Measurements from ENCODE around the gene GABRD.

The GABRD gene

DNA sequence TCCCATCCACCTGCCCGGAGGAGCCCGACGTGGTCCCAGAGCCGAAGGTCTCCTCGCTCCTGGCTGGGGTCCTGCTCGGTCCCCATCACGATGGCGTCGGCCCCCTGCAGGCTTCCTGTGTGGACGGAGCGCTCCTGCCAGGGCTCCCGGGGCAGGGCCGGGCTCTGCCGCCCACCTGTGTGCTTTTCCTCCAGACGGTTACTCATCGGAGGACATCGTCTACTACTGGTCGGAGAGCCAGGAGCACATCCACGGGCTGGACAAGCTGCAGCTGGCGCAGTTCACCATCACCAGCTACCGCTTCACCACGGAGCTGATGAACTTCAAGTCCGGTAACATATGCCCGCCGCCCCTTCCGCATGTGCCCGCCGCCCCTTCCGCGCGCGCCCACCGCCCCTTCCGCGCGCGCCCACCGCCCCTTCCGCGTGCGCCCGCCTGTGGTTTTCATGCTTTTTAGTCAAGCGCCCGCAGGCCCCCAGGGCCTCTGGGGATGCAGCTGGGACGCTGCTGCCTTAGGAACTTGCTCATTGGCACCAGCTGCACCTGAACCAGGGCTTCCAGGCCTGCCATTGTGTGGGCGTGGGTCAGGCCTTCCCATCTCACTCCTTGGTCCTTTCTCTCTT is 8.9 kb downstream of the GABRD start:
- Histone ChIP-seq H3K27me3 (replicated peaks; ENCODE audit: control insufficient read depth, insufficient read depth, low read length, poor library complexity, severe bottlenecking) (peaks cover 3% of the 10 kb centered on the region), H3K4me3 (ENCODE audit: insufficient read depth, low read depth, low read length, poor library complexity, severe bottlenecking) (no peak overlapping the region), H3K27ac (ENCODE audit: insufficient read depth, low read length, poor library complexity, severe bottlenecking) (no peak overlapping the region), H3K9me3 (ENCODE audit: control insufficient read depth, low read length) (no peaks in the 10 kb centered on the region), H3K36me3 (ENCODE audit: control insufficient read depth, insufficient read depth, low read length) (no peaks in the 10 kb centered on the region), H3K4me1 (ENCODE audit: control insufficient read depth, insufficient read depth, low read length, poor library complexity, severe bottlenecking) (peaks cover 3% of the 10 kb centered on the region)
- DNase-seq, result no peak

GRCh38 chr1:2028870-2029560 is 9.9 kb downstream of the GABRD start:
- Histone ChIP-seq H3K36me3 (ENCODE audit: control insufficient read depth, insufficient read depth, low read length) (no peaks in the 10 kb centered on the region), H3K4me3 (ENCODE audit: insufficient read depth, low read depth, low read length, poor library complexity, severe bottlenecking) (no peak overlapping the region), H3K9me3 (ENCODE audit: control insufficient read depth, low read length) (no peaks in the 10 kb centered on the region), H3K27ac (ENCODE audit: insufficient read depth, low read length, poor library complexity, severe bottlenecking) (no peak overlapping the region), H3K4me1 (ENCODE audit: control insufficient read depth, insufficient read depth, low read length, poor library complexity, severe bottlenecking) (peaks cover 3% of the 10 kb centered on the region), H3K27me3 (replicated peaks; ENCODE audit: control insufficient read depth, insufficient read depth, low read length, poor library complexity, severe bottlenecking) (peaks cover 3% of the 10 kb centered on the region)
- no peak for DNase-seq

- no peak overlapping the region for H3K4me3 ChIP-seq (ENCODE audit: insufficient read depth, low read depth, low read length, poor library complexity, severe bottlenecking)
- no peak for DNase-seq
- peaks cover 3% of the 10 kb centered on the region for H3K4me1 ChIP-seq (ENCODE audit: control insufficient read depth, insufficient read depth, low read length, poor library complexity, severe bottlenecking)
- H3K36me3 ChIP-seq (ENCODE audit: control insufficient read depth, insufficient read depth, low read length), result no peaks in the 10 kb centered on the region
- H3K27ac ChIP-seq (ENCODE audit: insufficient read depth, low read length, poor library complexity, severe bottlenecking), result no peak overlapping the region
- peaks cover 3% of the 10 kb centered on the region for H3K27me3 ChIP-seq (replicated peaks; ENCODE audit: control insufficient read depth, insufficient read depth, low read length, poor library complexity, severe bottlenecking)
- no peaks in the 10 kb centered on the region for H3K9me3 ChIP-seq (ENCODE audit: control insufficient read depth, low read length)
Observed at GRCh38 chr1:2029561-2029960, 10.4 kb downstream of the GABRD start.

DNA sequence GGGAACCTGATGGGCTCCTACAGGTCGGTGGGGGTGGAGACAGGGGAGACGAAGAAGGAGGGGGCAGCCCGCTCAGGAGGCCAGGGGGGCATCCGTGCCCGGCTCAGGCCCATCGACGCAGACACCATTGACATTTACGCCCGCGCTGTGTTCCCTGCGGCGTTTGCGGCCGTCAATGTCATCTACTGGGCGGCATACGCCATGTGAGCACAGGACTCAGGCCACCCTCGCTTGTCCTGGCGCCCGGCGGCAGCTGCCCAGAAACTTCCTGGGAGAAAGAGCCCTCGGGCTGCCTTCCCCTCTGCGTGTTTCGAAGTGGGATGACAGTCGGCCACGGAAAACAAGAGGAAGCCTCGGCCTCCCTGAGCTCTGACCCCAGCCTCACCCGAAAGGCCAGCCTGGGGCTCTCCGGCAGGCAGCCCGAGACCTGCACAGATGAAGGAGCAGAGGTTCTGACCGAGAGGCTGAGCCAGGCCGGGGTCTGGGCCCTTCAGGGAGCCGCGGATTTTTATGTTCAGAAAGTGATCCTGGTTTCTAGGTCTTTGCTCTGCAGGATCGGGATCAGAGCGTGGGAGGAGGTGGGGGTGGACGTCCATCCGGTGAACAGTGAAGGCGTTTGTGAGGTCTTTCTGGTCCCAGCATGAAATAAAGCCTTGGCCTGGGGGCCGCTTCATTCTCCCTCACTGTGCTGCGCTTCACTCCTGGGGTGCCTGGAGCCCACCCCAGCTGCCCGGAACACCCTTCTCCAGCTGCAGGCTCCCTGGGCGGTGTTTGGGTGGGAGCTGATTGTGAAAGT is 11.1 kb downstream of the GABRD start:
- Histone ChIP-seq H3K4me1 (ENCODE audit: control insufficient read depth, insufficient read depth, low read length, poor library complexity, severe bottlenecking) (peaks cover 3% of the 10 kb centered on the region), H3K27me3 (replicated peaks; ENCODE audit: control insufficient read depth, insufficient read depth, low read length, poor library complexity, severe bottlenecking) (peaks cover 1% of the 10 kb centered on the region), H3K9me3 (ENCODE audit: control insufficient read depth, low read length) (no peaks in the 10 kb centered on the region), H3K27ac (ENCODE audit: insufficient read depth, low read length, poor library complexity, severe bottlenecking) (no peak overlapping the region), H3K4me3 (ENCODE audit: insufficient read depth, low read depth, low read length, poor library complexity, severe bottlenecking) (no peak overlapping the region), H3K36me3 (ENCODE audit: control insufficient read depth, insufficient read depth, low read length) (no peaks in the 10 kb centered on the region)
- no peak for DNase-seq

GRCh38 chr1:2031546-2032540 is 12.7 kb downstream of the GABRD start:
- Histone ChIP-seq H3K4me1 (ENCODE audit: control insufficient read depth, insufficient read depth, low read length, poor library complexity, severe bottlenecking) (no peaks in the 10 kb centered on the region), H3K27me3 (replicated peaks; ENCODE audit: control insufficient read depth, insufficient read depth, low read length, poor library complexity, severe bottlenecking) (no peaks in the 10 kb centered on the region), H3K9me3 (ENCODE audit: control insufficient read depth, low read length) (no peaks in the 10 kb centered on the region), H3K36me3 (ENCODE audit: control insufficient read depth, insufficient read depth, low read length) (no peaks in the 10 kb centered on the region), H3K27ac (ENCODE audit: insufficient read depth, low read length, poor library complexity, severe bottlenecking) (no peak overlapping the region), H3K4me3 (ENCODE audit: insufficient read depth, low read depth, low read length, poor library complexity, severe bottlenecking) (no peak overlapping the region)
- DNase-seq, result no peak

DNA sequence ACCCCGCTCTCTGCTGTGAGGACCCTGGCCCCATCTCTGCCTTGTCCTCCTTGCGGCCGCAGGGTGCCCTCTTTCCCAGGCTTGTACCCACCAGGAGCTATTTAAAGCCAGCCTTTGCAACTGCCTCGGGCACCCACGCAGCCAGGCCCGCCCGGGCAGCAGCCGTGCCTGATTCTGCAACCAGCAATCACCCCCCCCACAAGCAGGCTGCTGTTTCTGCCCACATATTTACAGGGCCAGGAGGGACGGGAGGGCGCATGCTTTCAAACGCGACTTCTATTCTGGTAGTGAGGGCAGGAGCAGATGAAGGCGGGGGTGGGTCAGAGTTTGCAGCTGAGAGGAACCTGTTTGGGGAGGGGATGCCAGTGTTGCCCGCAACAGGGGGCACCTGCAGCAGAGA is 13.6 kb downstream of the GABRD start:
- DNase-seq, result no peak
- Histone ChIP-seq H3K27ac (ENCODE audit: insufficient read depth, low read length, poor library complexity, severe bottlenecking) (no peak overlapping the region), H3K4me1 (ENCODE audit: control insufficient read depth, insufficient read depth, low read length, poor library complexity, severe bottlenecking) (no peaks in the 10 kb centered on the region), H3K4me3 (ENCODE audit: insufficient read depth, low read depth, low read length, poor library complexity, severe bottlenecking) (no peak overlapping the region), H3K27me3 (replicated peaks; ENCODE audit: control insufficient read depth, insufficient read depth, low read length, poor library complexity, severe bottlenecking) (no peaks in the 10 kb centered on the region), H3K36me3 (ENCODE audit: control insufficient read depth, insufficient read depth, low read length) (no peaks in the 10 kb centered on the region), H3K9me3 (ENCODE audit: control insufficient read depth, low read length) (no peaks in the 10 kb centered on the region)

GRCh38 chr1:2033165-2033564 is 14.0 kb downstream of the GABRD start:
- no peaks in the 10 kb centered on the region for H3K9me3 ChIP-seq (ENCODE audit: control insufficient read depth, low read length)
- H3K4me1 ChIP-seq (ENCODE audit: control insufficient read depth, insufficient read depth, low read length, poor library complexity, severe bottlenecking), result no peaks in the 10 kb centered on the region
- H3K27me3 ChIP-seq (replicated peaks; ENCODE audit: control insufficient read depth, insufficient read depth, low read length, poor library complexity, severe bottlenecking), result no peaks in the 10 kb centered on the region
- H3K27ac ChIP-seq (ENCODE audit: insufficient read depth, low read length, poor library complexity, severe bottlenecking), result no peak overlapping the region
- H3K4me3 ChIP-seq (ENCODE audit: insufficient read depth, low read depth, low read length, poor library complexity, severe bottlenecking), result no peak overlapping the region
- DNase-seq, result no peak
- H3K36me3 ChIP-seq (ENCODE audit: control insufficient read depth, insufficient read depth, low read length), result no peaks in the 10 kb centered on the region

GRCh38 chr1:2036287-2036686 is 17.1 kb downstream of the GABRD start:
- Histone ChIP-seq H3K9me3 (ENCODE audit: control insufficient read depth, low read length) (no peaks in the 10 kb centered on the region), H3K4me1 (ENCODE audit: control insufficient read depth, insufficient read depth, low read length, poor library complexity, severe bottlenecking) (no peaks in the 10 kb centered on the region), H3K27me3 (replicated peaks; ENCODE audit: control insufficient read depth, insufficient read depth, low read length, poor library complexity, severe bottlenecking) (no peaks in the 10 kb centered on the region), H3K4me3 (ENCODE audit: insufficient read depth, low read depth, low read length, poor library complexity, severe bottlenecking) (no peak overlapping the region), H3K36me3 (ENCODE audit: control insufficient read depth, insufficient read depth, low read length) (no peaks in the 10 kb centered on the region), H3K27ac (ENCODE audit: insufficient read depth, low read length, poor library complexity, severe bottlenecking) (no peak overlapping the region)
- no peak for DNase-seq

- H3K36me3 ChIP-seq (ENCODE audit: control insufficient read depth, insufficient read depth, low read length), result no peaks in the 10 kb centered on the region
- H3K27me3 ChIP-seq (replicated peaks; ENCODE audit: control insufficient read depth, insufficient read depth, low read length, poor library complexity, severe bottlenecking), result no peaks in the 10 kb centered on the region
- no peak overlapping the region for H3K4me3 ChIP-seq (ENCODE audit: insufficient read depth, low read depth, low read length, poor library complexity, severe bottlenecking)
- no peak overlapping the region for H3K27ac ChIP-seq (ENCODE audit: insufficient read depth, low read length, poor library complexity, severe bottlenecking)
- H3K9me3 ChIP-seq (ENCODE audit: control insufficient read depth, low read length), result no peaks in the 10 kb centered on the region
- DNase-seq, result no peak
- no peaks in the 10 kb centered on the region for H3K4me1 ChIP-seq (ENCODE audit: control insufficient read depth, insufficient read depth, low read length, poor library complexity, severe bottlenecking)
Observed at GRCh38 chr1:2037314-2037979, 18.3 kb downstream of the GABRD start.

All from effector memory CD4-positive, alpha-beta T cell (primary cell).